ENCODE measurements around the gene GIPR. TPM values are rescaled to one million over a fixed set of nuclear protein-coding genes. Genes with fewer than 3 reads are reported as not detected.
A peak's percentile ranks its signal among the peaks of the same experiment; 100 is the strongest.

GIPR gene
- total and polyA plus RNA-seq, 2 experiments from 2014 or later: 0.42 to 1.2 TPM

GRCh38 chr19:45668342-45668871, 386 bp downstream of the GIPR start (continued):
- no peak for TF ChIP-seq ZNF462 (CRISPR knock-in tag; IDR thresholded peaks at IDR 0.05)
- TF ChIP-seq ZNF114 (CRISPR knock-in tag; IDR thresholded peaks at IDR 0.05): no peak
- TF ChIP-seq EZH2phosphoT487 (IDR thresholded peaks at IDR 0.05; ENCODE audit: unreplicated experiment): no peak
- no peak for TF ChIP-seq POLR2AphosphoS5 (IDR thresholded peaks at IDR 0.05; ENCODE audit: low read depth)

GRCh38 chr19:45670670-45671453, 2.8 kb downstream of the GIPR start:
- peak overlapping the region; percentile 89 for H2AFZ ChIP-seq
- H3K4me3 ChIP-seq: peak overlapping the region; percentile 78
- Mint-ChIP-seq H3K4me1 (peaks cover 22% of the 10 kb centered on the region), H3K27ac (no peak overlapping the region), H3K27me3 (ENCODE audit: insufficient read depth, low read depth, poor library complexity) (peaks cover 45% of the 10 kb centered on the region), H3K36me3 (ENCODE audit: low read depth) (no peaks in the 10 kb centered on the region; the same call in 2 of the 3 replicates), H3K9me3 (no peaks in the 10 kb centered on the region; the same call in 2 of the 3 replicates), H3K4me3 (peak overlapping the region; percentile 71)
- TF ChIP-seq STAT1 (IDR thresholded peaks at IDR 0.05; ENCODE audit: unreplicated experiment) (no peak), CREB1 (CRISPR knock-in tag; IDR thresholded peaks at IDR 0.05; ENCODE audit: low read depth) (no peak), JUNB (IDR thresholded peaks at IDR 0.05; ENCODE audit: unreplicated experiment) (no peak), POLR2AphosphoS5 (IDR thresholded peaks at IDR 0.05; ENCODE audit: low read depth) (peak; percentile 58), ZNF331 (CRISPR knock-in tag; IDR thresholded peaks at IDR 0.05; ENCODE audit: low read depth) (no peak)
- no peaks in the 10 kb centered on the region for H3K36me3 ChIP-seq (ENCODE audit: insufficient read depth)
- DNase-seq (ENCODE audit: low spot score): peak; percentile 99
- no peaks in the 10 kb centered on the region for H3K9me2 ChIP-seq (ENCODE audit: insufficient read depth)
- H4K20me1 ChIP-seq (replicated peaks; ENCODE audit: insufficient read depth): no peaks in the 10 kb centered on the region; the same call in 1 of the 2 replicates
- peaks cover 43% of the 10 kb centered on the region for H3K27me3 ChIP-seq (ENCODE audit: insufficient read depth)
- H3F3A ChIP-seq (replicated peaks; ENCODE audit: low read depth): peaks cover 20% of the 10 kb centered on the region
- H3K79me2 ChIP-seq (replicated peaks; ENCODE audit: insufficient read depth): no peaks in the 10 kb centered on the region
- no peak overlapping the region for H3K27ac ChIP-seq (ENCODE audit: low read depth)
- peak overlapping the region; percentile 90 for H3K4me2 ChIP-seq
- H3K4me1 ChIP-seq (ENCODE audit: insufficient read depth): peaks cover 16% of the 10 kb centered on the region; the same call in 1 of the 2 replicates
- ATAC-seq: peak; percentile 71

Data from GM23338 (cell line).